Keratinocyte (primary cell): ENCODE results near the gene CENPQ. TPM values are rescaled to one million over a fixed set of nuclear protein-coding genes. Genes with fewer than 3 reads are reported as not detected.
A peak's percentile ranks its signal among the peaks of the same experiment; 100 is the strongest.

Experiments
- DNase-seq: peaks from one replicate; pipeline ENCODE4 v3.0.0-alpha.2; 2011; ENCODE audit warnings: low read depth, missing footprints, low spot score
- FAIRE-seq: peaks from 2 replicates; lab custom pipeline; 2011; peaks lifted over from hg19 to GRCh38; lab: Jason Lieb, UNC
- H2AFZ ChIP-seq: 2 replicates; pipeline ENCODE4 v1.6.0; 2012; ENCODE audit warnings: low read length, control low read depth, inconsistent platforms; ENCODE audit not compliant: control insufficient read depth
- H3K27ac ChIP-seq: 2 replicates; pipeline ENCODE4 v1.5.1; 2011; ENCODE audit warnings: low read length; ENCODE audit not compliant: control insufficient read depth, insufficient read depth
- H3K27me3 ChIP-seq: 3 replicates; pipeline ENCODE4 v1.6.0; 2011; ENCODE audit warnings: low read length; ENCODE audit not compliant: control insufficient read depth, insufficient read depth; ENCODE audit errors: extremely low read depth
- H3K36me3 ChIP-seq, 2 experiments: 2 replicates in 1 of 2; 3 replicates in 1 of 2; pipeline ENCODE4 v1.5.1; 2011; ENCODE audit warnings: low read length in 2 of 2, mild to moderate bottlenecking in 1 of 2; ENCODE audit not compliant: control insufficient read depth in 2 of 2, insufficient read depth in 2 of 2; ENCODE audit errors: extremely low read depth in 1 of 2
- H3K4me1 ChIP-seq: 3 replicates; pipeline ENCODE4 v1.5.1; 2011; ENCODE audit warnings: low read length; ENCODE audit not compliant: control insufficient read depth, insufficient read depth; ENCODE audit errors: extremely low read depth
- H3K4me2 ChIP-seq: 3 replicates; pipeline ENCODE4 v1.6.0; 2011; ENCODE audit warnings: low read depth, low read length; ENCODE audit not compliant: control insufficient read depth, insufficient read depth; ENCODE audit errors: extremely low read depth
- H3K4me3 ChIP-seq, 3 experiments: fragments of 200-600 bp in 1 of 3; sonication (generic) in 1 of 3; 2 replicates in 2 of 3; 3 replicates in 1 of 3; pipeline ENCODE4 v1.5.1; 2011 to 2016; ENCODE audit warnings: low read length in 3 of 3, mild to moderate bottlenecking in 3 of 3, control low read depth in 2 of 3, inconsistent platforms in 1 of 3, low read depth in 1 of 3, mixed read lengths in 1 of 3, mixed run types in 1 of 3, moderate library complexity in 1 of 3; ENCODE audit not compliant: control insufficient read depth in 2 of 3, insufficient read depth in 2 of 3; ENCODE audit errors: extremely low read depth in 1 of 3
- H3K79me2 ChIP-seq: 2 replicates; pipeline ENCODE4 v1.6.0; 2012; ENCODE audit warnings: low read length; ENCODE audit not compliant: control insufficient read depth, insufficient read depth
- H3K9ac ChIP-seq: 3 replicates; pipeline ENCODE4 v1.6.0; 2011; ENCODE audit warnings: low read length; ENCODE audit not compliant: control insufficient read depth, insufficient read depth; ENCODE audit errors: extremely low read depth
- H3K9me1 ChIP-seq: 3 replicates; pipeline ENCODE4 v1.6.0; 2011; ENCODE audit warnings: low read length; ENCODE audit not compliant: control insufficient read depth, insufficient read depth; ENCODE audit errors: extremely low read depth
- H3K9me3 ChIP-seq: 2 replicates; pipeline ENCODE4 v1.5.1; 2012; ENCODE audit warnings: low read depth, low read length; ENCODE audit not compliant: control insufficient read depth
- H4K20me1 ChIP-seq: 3 replicates; pipeline ENCODE4 v1.6.0; 2011; ENCODE audit warnings: low read length; ENCODE audit not compliant: control insufficient read depth, insufficient read depth; ENCODE audit errors: extremely low read depth
- EZH2 ChIP-seq: IDR thresholded peaks from one replicate; pipeline ENCODE4 v1.6.1; 2012; ENCODE audit warnings: inconsistent platforms, mild to moderate bottlenecking, low read length, moderate library complexity
- dilution Hi-C: fragments of 300-500 bp; cut with MboI; formaldehyde crosslinking; loops from one replicate; pipeline ENCODE4 v1.7.0; 2020; ENCODE audit warnings: low sequenced_read_pairs; ENCODE audit not compliant: extremely low pct_ligation_motif_present
- polyA plus RNA-seq, 5 experiments: library from polyadenylated mRNA; depleted of rRNA in 3 of 5; stranded (reverse) in 3 of 5; stranded (forward) in 1 of 5; unstranded in 1 of 5; fragments of >200 nt; gene quantifications; 1 replicate in 1 of 5; 2 replicates in 3 of 5; 3 replicates in 1 of 5; pipeline versions ENCODE4 v1.2.1 to v1.2.3, GENCODE V29; 2011 to 2012; ENCODE audit warnings: missing spikeins in 2 of 5, low read depth in 1 of 5, low replicate concordance in 1 of 5
- TF ChIP-seq, protein P1 (sequence below), 3 experiments: IDR thresholded peaks in 1 of 3; conservative IDR thresholded peaks in 1 of 3; optimal IDR thresholded peaks in 1 of 3; 2 replicates in 2 of 3; 3 replicates in 1 of 3; pipeline versions ENCODE3 to v1.5.1; 2011; ENCODE audit warnings: low read length in 3 of 3, mild to moderate bottlenecking in 3 of 3, moderate library complexity in 2 of 3, control low read depth in 1 of 3, inconsistent platforms in 1 of 3; ENCODE audit not compliant: insufficient read depth in 2 of 3; ENCODE audit errors: extremely low read depth in 1 of 3

The CENPQ gene
- polyA plus RNA-seq, 1 donor (not counting 4 experiments of a cell fraction or from before 2014, with no cell fraction given), result 7.5 TPM

DNA sequence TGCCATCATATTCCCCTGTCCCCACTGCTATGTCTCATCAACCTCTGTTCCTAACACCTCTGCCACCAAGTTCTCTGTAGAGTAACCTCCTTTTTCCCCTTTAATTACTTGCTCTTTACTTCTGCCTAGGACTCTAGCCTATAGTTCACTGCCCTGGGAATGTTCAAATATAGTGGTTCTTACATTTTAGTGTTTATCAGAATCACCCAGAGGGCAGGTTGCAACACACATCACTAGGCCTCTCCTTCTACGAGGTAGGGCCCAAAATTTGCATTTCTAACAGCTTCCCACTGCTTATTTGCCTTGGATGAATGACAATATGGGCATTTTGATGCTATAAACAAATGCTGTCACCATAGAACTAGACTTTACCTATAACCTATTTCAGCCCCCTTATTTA, 64.2 kb downstream of the CENPQ start:
- Histone ChIP-seq H3K4me1 (peaks cover 20% of the 10 kb centered on the region), H3K9ac (no peak overlapping the region), H3K79me2 (no peaks in the 10 kb centered on the region), H3K9me3 (no peaks in the 10 kb centered on the region), H3K4me3 (no peak overlapping the region), H3K27me3 (no peaks in the 10 kb centered on the region), H2AFZ (no peak overlapping the region), H4K20me1 (no peaks in the 10 kb centered on the region), H3K4me2 (no peak overlapping the region), H3K27ac (no peak overlapping the region), H3K36me3 (no peaks in the 10 kb centered on the region), H3K9me1 (no peaks in the 10 kb centered on the region)
- dilution Hi-C loops, result no loop called here
- no peak for TF ChIP-seq EZH2
- TF ChIP-seq, protein P1, sequence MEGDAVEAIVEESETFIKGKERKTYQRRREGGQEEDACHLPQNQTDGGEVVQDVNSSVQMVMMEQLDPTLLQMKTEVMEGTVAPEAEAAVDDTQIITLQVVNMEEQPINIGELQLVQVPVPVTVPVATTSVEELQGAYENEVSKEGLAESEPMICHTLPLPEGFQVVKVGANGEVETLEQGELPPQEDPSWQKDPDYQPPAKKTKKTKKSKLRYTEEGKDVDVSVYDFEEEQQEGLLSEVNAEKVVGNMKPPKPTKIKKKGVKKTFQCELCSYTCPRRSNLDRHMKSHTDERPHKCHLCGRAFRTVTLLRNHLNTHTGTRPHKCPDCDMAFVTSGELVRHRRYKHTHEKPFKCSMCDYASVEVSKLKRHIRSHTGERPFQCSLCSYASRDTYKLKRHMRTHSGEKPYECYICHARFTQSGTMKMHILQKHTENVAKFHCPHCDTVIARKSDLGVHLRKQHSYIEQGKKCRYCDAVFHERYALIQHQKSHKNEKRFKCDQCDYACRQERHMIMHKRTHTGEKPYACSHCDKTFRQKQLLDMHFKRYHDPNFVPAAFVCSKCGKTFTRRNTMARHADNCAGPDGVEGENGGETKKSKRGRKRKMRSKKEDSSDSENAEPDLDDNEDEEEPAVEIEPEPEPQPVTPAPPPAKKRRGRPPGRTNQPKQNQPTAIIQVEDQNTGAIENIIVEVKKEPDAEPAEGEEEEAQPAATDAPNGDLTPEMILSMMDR (optimal IDR thresholded peaks at IDR 0.05 in 1 of 3, IDR thresholded peaks at IDR 0.05 in 1 of 3, conservative IDR thresholded peaks at IDR 0.05 in 1 of 3; ENCODE audit: extremely low read depth in 1 of 3, insufficient read depth in 2 of 3, low read length in 3 of 3), result no peak
- DNase-seq (no peak), FAIRE-seq (no peak)

DNA sequence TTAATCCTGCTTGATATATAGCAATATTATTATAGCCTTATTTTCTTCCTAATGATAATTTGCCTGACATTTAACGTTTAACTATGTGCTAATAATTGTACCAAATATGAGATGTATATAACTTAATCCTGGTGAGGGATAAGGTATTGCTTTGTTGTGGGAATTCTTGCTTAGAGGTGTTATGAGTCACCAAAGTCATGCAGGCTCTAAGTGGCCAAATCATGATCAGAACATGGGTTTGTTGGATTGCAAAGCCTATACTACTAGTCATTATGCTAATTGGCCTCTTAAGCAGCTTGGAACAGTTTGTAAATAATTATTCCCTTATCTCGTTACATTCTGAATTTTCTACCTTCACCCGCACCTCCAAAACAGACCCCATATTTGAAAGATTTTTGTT, 65.4 kb downstream of the CENPQ start:
- DNase-seq, result no peak
- H2AFZ ChIP-seq, result no peak overlapping the region
- peak overlapping the region; percentile 31 for H3K4me2 ChIP-seq
- H3K27ac ChIP-seq, result peak overlapping the region; percentile 42
- H3K4me1 ChIP-seq, result peaks cover 20% of the 10 kb centered on the region
- no peaks in the 10 kb centered on the region for H3K27me3 ChIP-seq
- H4K20me1 ChIP-seq, result no peaks in the 10 kb centered on the region
- H3K4me3 ChIP-seq, result no peak overlapping the region
- FAIRE-seq, result peak; percentile 86
- dilution Hi-C loops, result no loop called here
- no peaks in the 10 kb centered on the region for H3K36me3 ChIP-seq
- H3K9me1 ChIP-seq, result no peaks in the 10 kb centered on the region
- H3K79me2 ChIP-seq, result no peaks in the 10 kb centered on the region
- no peaks in the 10 kb centered on the region for H3K9me3 ChIP-seq
- no peak for TF ChIP-seq EZH2
- TF ChIP-seq, protein P1 (optimal IDR thresholded peaks at IDR 0.05 in 1 of 3, IDR thresholded peaks at IDR 0.05 in 1 of 3, conservative IDR thresholded peaks at IDR 0.05 in 1 of 3; ENCODE audit: extremely low read depth in 1 of 3, insufficient read depth in 2 of 3, low read length in 3 of 3), result no peak
- no peak overlapping the region for H3K9ac ChIP-seq
